NCI-H226 (cell line): ENCODE measurements around the gene MAN1C1.
"Not testable (repeated sequence)": the region's sequence is repeated elsewhere in the genome, so short reads cannot be mapped to it uniquely, and the experiment has no call there.

Experiments
- DNase-seq: peaks from one replicate; pipeline ENCODE4 v3.0.0-alpha.2; 2015

Gene MAN1C1

GRCh38 chr1:25683731-25684130, 67.1 kb downstream of the MAN1C1 start:
- DNase-seq = peak; percentile 50

- no peak for DNase-seq
Measured at GRCh38 chr1:25684216-25684965, 67.8 kb downstream of the MAN1C1 start.

GRCh38 chr1:25685211-25685750, 68.7 kb downstream of the MAN1C1 start:
- no peak for DNase-seq

GRCh38 chr1:25685938-25686665, 69.5 kb downstream of the MAN1C1 start:
- DNase-seq = no peak

- DNase-seq = no peak
Measured at GRCh38 chr1:25687221-25688017, 70.8 kb downstream of the MAN1C1 start.

GRCh38 chr1:25688390-25689119, 72.0 kb downstream of the MAN1C1 start:
- no peak for DNase-seq

GRCh38 chr1:25689686-25690381, 73.2 kb downstream of the MAN1C1 start:
- no peak for DNase-seq

- DNase-seq = no peak
Measured at GRCh38 chr1:25690396-25690956, 73.9 kb downstream of the MAN1C1 start.

- DNase-seq = no peak
Measured at GRCh38 chr1:25691211-25691610, 74.6 kb downstream of the MAN1C1 start.

- DNase-seq = no peak
Measured at GRCh38 chr1:25692560-25692959, 76.0 kb downstream of the MAN1C1 start.

- DNase-seq = no peak
Measured at GRCh38 chr1:25694167-25695007, 77.8 kb downstream of the MAN1C1 start.

- DNase-seq = peak; percentile 96
Measured at GRCh38 chr1:25695090-25695770, 78.6 kb downstream of the MAN1C1 start.

GRCh38 chr1:25695771-25696311, 79.2 kb downstream of the MAN1C1 start:
- peak; percentile 87 for DNase-seq

GRCh38 chr1:25696643-25697042, 80.1 kb downstream of the MAN1C1 start:
- DNase-seq = not testable (repeated sequence)

GRCh38 chr1:25697435-25698217, 81.0 kb downstream of the MAN1C1 start:
- no peak for DNase-seq

GRCh38 chr1:25698252-25698651, 81.7 kb downstream of the MAN1C1 start:
- no peak for DNase-seq

- not testable (repeated sequence) for DNase-seq
Measured at GRCh38 chr1:25699059-25699458, 82.5 kb downstream of the MAN1C1 start.

- DNase-seq = no peak
Measured at GRCh38 chr1:25699500-25700143, 83.0 kb downstream of the MAN1C1 start.
